Endodermal cell (in vitro differentiated cells): ENCODE measurements around the gene ADGRB3. TPM values are rescaled to one million over a fixed set of nuclear protein-coding genes. Genes with fewer than 3 reads are reported as not detected.

Source experiments
- DNase-seq: peaks from one replicate; pipeline ENCODE4 v3.0.0-alpha.2; 2017
- H3K27ac ChIP-seq: 2 replicates; pipeline ENCODE4 v1.5.1; 2013; ENCODE audit warnings: mild to moderate bottlenecking, low read depth, low read length, moderate library complexity
- H3K27me3 ChIP-seq: 2 replicates; pipeline ENCODE4 v1.6.1; 2013; ENCODE audit warnings: mild to moderate bottlenecking, low read length, moderate library complexity; ENCODE audit not compliant: insufficient read depth, control insufficient read depth, poor library complexity, severe bottlenecking
- H3K36me3 ChIP-seq: 2 replicates; pipeline ENCODE4 v1.7.0; 2013; ENCODE audit warnings: mild to moderate bottlenecking, low read length, moderate library complexity; ENCODE audit not compliant: control insufficient read depth, insufficient read depth
- H3K4me1 ChIP-seq: one replicate; pipeline ENCODE4 v1.7.0; 2013; ENCODE audit warnings: low read length; ENCODE audit not compliant: control insufficient read depth, insufficient read depth
- H3K4me3 ChIP-seq: 2 replicates; pipeline ENCODE4 v1.5.1; 2013; ENCODE audit warnings: mild to moderate bottlenecking, low read length, moderate library complexity
- H3K9ac ChIP-seq: 2 replicates; pipeline ENCODE4 v1.6.1; 2013; ENCODE audit warnings: mild to moderate bottlenecking, low read length, moderate library complexity; ENCODE audit not compliant: poor library complexity, severe bottlenecking; ENCODE audit errors: extremely low read depth
- H3K9me3 ChIP-seq: 2 replicates; pipeline ENCODE4 v1.6.1; 2013; ENCODE audit warnings: mild to moderate bottlenecking, low read length, moderate library complexity; ENCODE audit not compliant: control insufficient read depth
- H3K27ac Mint-ChIP-seq: 2 replicates; pipeline ENCODE4 v1.8.0; 2020; ENCODE audit warnings: mixed read lengths
- H3K27me3 Mint-ChIP-seq: 2 replicates; pipeline ENCODE4 v1.8.0; 2021; ENCODE audit warnings: mild to moderate bottlenecking, mixed read lengths; ENCODE audit not compliant: insufficient read depth
- H3K36me3 Mint-ChIP-seq: 2 replicates; pipeline ENCODE4 v1.8.0; 2020; ENCODE audit warnings: low read depth, mixed read lengths
- H3K4me1 Mint-ChIP-seq: 2 replicates; pipeline ENCODE4 v1.8.0; 2020; ENCODE audit warnings: mixed read lengths
- H3K4me3 Mint-ChIP-seq: 2 replicates; pipeline ENCODE4 v1.8.0; 2020; ENCODE audit warnings: mild to moderate bottlenecking, moderate library complexity, mixed read lengths
- H3K9me3 Mint-ChIP-seq: 2 replicates; pipeline ENCODE4 v1.8.0; 2020; ENCODE audit warnings: mild to moderate bottlenecking, mixed read lengths
- CTCF ChIP-seq: fragments of 200-600 bp; sonication (generic); conservative IDR thresholded peaks from 2 replicates; pipeline ENCODE4 v1.5.0; 2021; ENCODE audit warnings: antibody characterized with exemption, mild to moderate bottlenecking
- WGBS, 2 experiments: methylation state at CpG; one replicate each; pipeline versions ENCODE4 v1.1.5 to v1.1.7; 2013; ENCODE audit warnings: missing lambda C conversion rate in 2 of 2, mixed read lengths in 1 of 2; ENCODE audit not compliant: insufficient coverage in 1 of 2, insufficient read length in 1 of 2; 5-methylcytosine and 5-hydroxymethylcytosine counted together
- total RNA-seq, 2 donors: library from RNA; stranded (reverse); fragmentation: NEBNext Ultra II Directional in 1 of 2; extraction: Animal tissue kit (Norgen Biotek cat#: 25700) in 1 of 2; gene quantifications; 2 replicates in 1 of 2; 3 replicates in 1 of 2; pipeline ENCODE4 v1.2.1, GENCODE V29; 2021

ADGRB3 gene
- total RNA-seq, 2 donors from 2014 or later = 0.33 to 1.3 TPM

DNA sequence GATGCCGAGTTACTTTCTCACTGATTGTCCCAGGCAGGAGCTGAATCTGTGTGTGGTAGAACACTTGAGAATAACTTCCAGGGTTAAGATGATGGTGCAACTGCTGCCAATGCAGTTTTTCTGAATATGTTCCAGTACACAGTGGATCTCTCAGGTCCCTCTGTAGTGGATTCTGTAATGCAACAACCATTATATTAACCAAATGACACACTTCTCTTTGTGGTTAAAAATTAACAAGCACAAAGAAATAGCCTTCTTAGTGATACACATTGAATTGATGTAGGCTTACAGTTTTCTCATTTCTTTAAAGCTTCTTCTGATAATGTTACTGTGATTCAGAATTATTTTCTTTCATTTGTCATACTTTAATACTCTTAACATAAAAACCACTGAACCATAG, 383.8 kb downstream of the ADGRB3 start:
- Histone ChIP-seq H3K36me3 (no peaks in the 10 kb centered on the region), H3K4me1 (no peaks in the 10 kb centered on the region), H3K9ac (no peak overlapping the region), H3K9me3 (no peaks in the 10 kb centered on the region), H3K4me3 (no peak overlapping the region), H3K27me3 (no peaks in the 10 kb centered on the region), H3K27ac (no peak overlapping the region)
- DNase-seq = no peak
- Mint-ChIP-seq H3K36me3 (no peaks in the 10 kb centered on the region), H3K27ac (no peak overlapping the region), H3K9me3 (no peaks in the 10 kb centered on the region), H3K4me3 (no peak overlapping the region), H3K27me3 (no peaks in the 10 kb centered on the region), H3K4me1 (peaks cover 8% of the 10 kb centered on the region)
- WGBS, 2 experiments = 97 to 100% methylated on average over 1 of the region's 1 CpG
- no peak for TF ChIP-seq CTCF

- WGBS, 2 experiments = 89 to 90% methylated on average over 3 to 4 of the region's 4 CpGs
- H3K4me1 Mint-ChIP-seq = peaks cover 8% of the 10 kb centered on the region
- H3K9me3 ChIP-seq = no peaks in the 10 kb centered on the region
Measured at GRCh38 chr6:69019832-69020231, 384.8 kb downstream of the ADGRB3 start.

GRCh38 chr6:69022993-69023392, 387.9 kb downstream of the ADGRB3 start:
- DNase-seq = no peak
- Histone ChIP-seq H3K9ac (no peak overlapping the region), H3K27me3 (no peaks in the 10 kb centered on the region), H3K4me3 (no peak overlapping the region), H3K9me3 (no peaks in the 10 kb centered on the region), H3K27ac (no peak overlapping the region), H3K36me3 (no peaks in the 10 kb centered on the region), H3K4me1 (no peaks in the 10 kb centered on the region)
- no peaks in the 10 kb centered on the region for H3K9me3 Mint-ChIP-seq
- H3K27me3 Mint-ChIP-seq = no peaks in the 10 kb centered on the region
- no peaks in the 10 kb centered on the region for H3K4me1 Mint-ChIP-seq
- no peak overlapping the region for H3K27ac Mint-ChIP-seq
- no peak for TF ChIP-seq CTCF
- H3K36me3 Mint-ChIP-seq = no peaks in the 10 kb centered on the region
- WGBS, 2 experiments = 67% methylated on average over 1 of the region's 1 CpG; no CpG with 5 or more reads in 1 of the 2 experiments
- no peak overlapping the region for H3K4me3 Mint-ChIP-seq

More at GRCh38 chr6:69019832-69020231, 384.8 kb downstream of the ADGRB3 start:
- Histone ChIP-seq H3K4me3 (no peak overlapping the region), H3K27me3 (no peaks in the 10 kb centered on the region), H3K27ac (no peak overlapping the region), H3K9ac (no peak overlapping the region), H3K36me3 (no peaks in the 10 kb centered on the region), H3K4me1 (no peaks in the 10 kb centered on the region)
- no peak for TF ChIP-seq CTCF
- Mint-ChIP-seq H3K36me3 (no peaks in the 10 kb centered on the region), H3K4me3 (no peak overlapping the region), H3K27me3 (no peaks in the 10 kb centered on the region), H3K9me3 (no peaks in the 10 kb centered on the region), H3K27ac (no peak overlapping the region)
- DNase-seq = no peak
